Measurements from ENCODE around the gene DYNLL1. TPM values are rescaled to one million over a fixed set of nuclear protein-coding genes. Genes with fewer than 3 reads are reported as not detected.
"Not testable (repeated sequence)": the region's sequence is repeated elsewhere in the genome, so short reads cannot be mapped to it uniquely, and the experiment has no call there.

DYNLL1 gene
- total RNA-seq, 1 experiment from 2014 or later, result 582 TPM

GRCh38 chr12:120473807-120474615 lies 21.9 kb upstream of the DYNLL1 start:
- DNase-seq (ENCODE audit: low read depth), result no peak

- DNase-seq (ENCODE audit: low read depth), result peak; percentile 89
Measured at GRCh38 chr12:120474616-120474960, 21.3 kb upstream of the DYNLL1 start.

- DNase-seq (ENCODE audit: low read depth), result no peak
Measured at GRCh38 chr12:120475643-120476042, 20.3 kb upstream of the DYNLL1 start.

- DNase-seq (ENCODE audit: low read depth), result no peak
Measured at GRCh38 chr12:120479458-120479857, 16.5 kb upstream of the DYNLL1 start.

- DNase-seq (ENCODE audit: low read depth), result no peak
Measured at GRCh38 chr12:120480211-120480610, 15.7 kb upstream of the DYNLL1 start.

GRCh38 chr12:120481022-120481767 lies 14.7 kb upstream of the DYNLL1 start:
- DNase-seq (ENCODE audit: low read depth), result no peak

- no peak for DNase-seq (ENCODE audit: low read depth)
Measured at GRCh38 chr12:120483621-120484020, 12.3 kb upstream of the DYNLL1 start.

GRCh38 chr12:120485961-120486881 lies 9.7 kb upstream of the DYNLL1 start:
- DNase-seq (ENCODE audit: low read depth), result no peak

- DNase-seq (ENCODE audit: low read depth), result not testable (repeated sequence)
Measured at GRCh38 chr12:120487552-120487951, 8.4 kb upstream of the DYNLL1 start.

- no peak for DNase-seq (ENCODE audit: low read depth)
Measured at GRCh38 chr12:120488057-120488640, 7.8 kb upstream of the DYNLL1 start.

- no peak for DNase-seq (ENCODE audit: low read depth)
Measured at GRCh38 chr12:120489018-120489417, 6.9 kb upstream of the DYNLL1 start.

GRCh38 chr12:120490325-120490724 lies 5.6 kb upstream of the DYNLL1 start:
- DNase-seq (ENCODE audit: low read depth), result no peak

GRCh38 chr12:120490833-120491512 lies 4.9 kb upstream of the DYNLL1 start:
- no peak for DNase-seq (ENCODE audit: low read depth)

GRCh38 chr12:120495186-120495730 lies 655 bp upstream of the DYNLL1 start:
- no peak for DNase-seq (ENCODE audit: low read depth)

GRCh38 chr12:120496413-120497340 lies 764 bp downstream of the DYNLL1 start:
- DNase-seq (ENCODE audit: low read depth), result peak; percentile 53

GRCh38 chr12:120497524-120498150 lies 1.7 kb downstream of the DYNLL1 start:
- no peak for DNase-seq (ENCODE audit: low read depth)

GRCh38 chr12:120498870-120499515 lies 3.1 kb downstream of the DYNLL1 start:
- no peak for DNase-seq (ENCODE audit: low read depth)

- DNase-seq (ENCODE audit: low read depth), result no peak
Measured at GRCh38 chr12:120500581-120500980, 4.7 kb downstream of the DYNLL1 start.

GRCh38 chr12:120504587-120504986 lies 8.7 kb downstream of the DYNLL1 start:
- no peak for DNase-seq (ENCODE audit: low read depth)
